ENCODE measurements around the gene HDAC4. TPM values are rescaled to one million over a fixed set of nuclear protein-coding genes. Genes with fewer than 3 reads are reported as not detected.

The HDAC4 gene
- total RNA-seq, 1 experiment from 2014 or later: 16.0 TPM

- no peak for DNase-seq (ENCODE audit: low spot score)
Measured at GRCh38 chr2:239354132-239354790, 46.6 kb downstream of the HDAC4 start.

- no peak for DNase-seq (ENCODE audit: low spot score)
Measured at GRCh38 chr2:239353692-239354091, 47.1 kb downstream of the HDAC4 start.

- DNase-seq (ENCODE audit: low spot score): no peak
Measured at GRCh38 chr2:239351687-239352086, 49.1 kb downstream of the HDAC4 start.

- no peak for DNase-seq (ENCODE audit: low spot score)
Measured at GRCh38 chr2:239349453-239350135, 51.2 kb downstream of the HDAC4 start.

GRCh38 chr2:239348563-239349452 is 52.0 kb downstream of the HDAC4 start:
- no peak for DNase-seq (ENCODE audit: low spot score)

- DNase-seq (ENCODE audit: low spot score): no peak
Measured at GRCh38 chr2:239346676-239347075, 54.1 kb downstream of the HDAC4 start.

- DNase-seq (ENCODE audit: low spot score): no peak
Measured at GRCh38 chr2:239345251-239345650, 55.6 kb downstream of the HDAC4 start.

GRCh38 chr2:239344857-239345216 is 56.0 kb downstream of the HDAC4 start:
- no peak for DNase-seq (ENCODE audit: low spot score)

GRCh38 chr2:239343946-239344856 is 56.6 kb downstream of the HDAC4 start:
- no peak for DNase-seq (ENCODE audit: low spot score)

- no peak for DNase-seq (ENCODE audit: low spot score)
Measured at GRCh38 chr2:239343460-239343859, 57.4 kb downstream of the HDAC4 start.

GRCh38 chr2:239341840-239342239 is 59.0 kb downstream of the HDAC4 start:
- no peak for DNase-seq (ENCODE audit: low spot score)

- DNase-seq (ENCODE audit: low spot score): no peak
Measured at GRCh38 chr2:239341146-239341732, 59.6 kb downstream of the HDAC4 start.

GRCh38 chr2:239339726-239340601 is 60.9 kb downstream of the HDAC4 start:
- DNase-seq (ENCODE audit: low spot score): no peak

GRCh38 chr2:239339241-239339640 is 61.6 kb downstream of the HDAC4 start:
- DNase-seq (ENCODE audit: low spot score): no peak

GRCh38 chr2:239337877-239338484 is 62.8 kb downstream of the HDAC4 start:
- no peak for DNase-seq (ENCODE audit: low spot score)

- no peak for DNase-seq (ENCODE audit: low spot score)
Measured at GRCh38 chr2:239337122-239337876, 63.5 kb downstream of the HDAC4 start.

GRCh38 chr2:239331560-239331959 is 69.3 kb downstream of the HDAC4 start:
- DNase-seq (ENCODE audit: low spot score): no peak

- DNase-seq (ENCODE audit: low spot score): no peak
Measured at GRCh38 chr2:239330836-239331235, 70.0 kb downstream of the HDAC4 start.

Measured in HT-29 (cell line).